HG02840 (cell line): ENCODE data around the gene CBFA2T2.

Experiments
- ATAC-seq: cut with Tn5 transposase; IDR thresholded peaks from one replicate; pipeline ENCODE4 v1.9.1; 2021; ENCODE audit warnings: mild to moderate bottlenecking, moderate library complexity, moderate number of reproducible peaks; ENCODE audit not compliant: unreplicated experiment, low FRiP score

The CBFA2T2 gene

GRCh38 chr20:33659341-33660034, 169.6 kb downstream of the CBFA2T2 start:
- ATAC-seq: no peak

DNA sequence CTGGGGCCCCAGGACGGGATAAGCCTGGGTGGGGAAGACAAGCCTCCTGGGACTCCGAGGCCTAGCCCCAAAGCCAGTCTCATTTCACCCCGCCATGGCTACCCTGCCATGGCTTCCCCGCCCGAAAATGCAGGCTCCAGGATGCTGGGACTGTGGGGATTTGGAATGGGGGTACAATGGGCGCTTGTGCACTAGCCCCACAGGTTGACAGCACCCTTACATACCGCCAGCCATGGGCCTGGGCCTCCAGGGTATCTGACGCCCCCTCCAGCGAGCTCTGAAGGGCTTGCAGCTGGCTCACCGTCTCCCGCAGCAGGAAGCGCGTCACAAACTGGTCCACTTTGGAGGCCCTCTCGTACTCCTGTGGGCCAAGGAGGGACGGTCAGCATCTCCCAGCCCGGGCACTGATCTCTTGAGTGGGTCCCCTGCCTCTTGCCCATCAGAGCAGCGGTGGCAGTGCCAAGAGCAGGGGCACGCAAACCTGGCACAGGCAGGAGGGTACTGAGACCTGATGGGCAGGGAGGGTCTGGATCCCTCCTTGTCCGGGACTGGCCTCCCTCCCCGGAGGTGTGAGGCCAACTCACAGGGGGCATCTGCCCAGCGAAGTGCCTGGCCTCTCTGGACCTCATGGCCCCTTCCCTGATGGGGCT, 170.3 kb downstream of the CBFA2T2 start:
- ATAC-seq: no peak

GRCh38 chr20:33660685-33661058, 170.8 kb downstream of the CBFA2T2 start:
- no peak for ATAC-seq

- no peak for ATAC-seq
These were observed 172.3 kb downstream of the CBFA2T2 start, which contains the start of gene C20orf144 for GRCh38 chr20:33662172-33662571. TSS of gene C20orf144 (plus strand) at chr20:33662327. CDS start at chr20:33662346, 19 bp downstream.

GRCh38 chr20:33663161-33664084, 173.5 kb downstream of the CBFA2T2 start:
- ATAC-seq: no peak

DNA sequence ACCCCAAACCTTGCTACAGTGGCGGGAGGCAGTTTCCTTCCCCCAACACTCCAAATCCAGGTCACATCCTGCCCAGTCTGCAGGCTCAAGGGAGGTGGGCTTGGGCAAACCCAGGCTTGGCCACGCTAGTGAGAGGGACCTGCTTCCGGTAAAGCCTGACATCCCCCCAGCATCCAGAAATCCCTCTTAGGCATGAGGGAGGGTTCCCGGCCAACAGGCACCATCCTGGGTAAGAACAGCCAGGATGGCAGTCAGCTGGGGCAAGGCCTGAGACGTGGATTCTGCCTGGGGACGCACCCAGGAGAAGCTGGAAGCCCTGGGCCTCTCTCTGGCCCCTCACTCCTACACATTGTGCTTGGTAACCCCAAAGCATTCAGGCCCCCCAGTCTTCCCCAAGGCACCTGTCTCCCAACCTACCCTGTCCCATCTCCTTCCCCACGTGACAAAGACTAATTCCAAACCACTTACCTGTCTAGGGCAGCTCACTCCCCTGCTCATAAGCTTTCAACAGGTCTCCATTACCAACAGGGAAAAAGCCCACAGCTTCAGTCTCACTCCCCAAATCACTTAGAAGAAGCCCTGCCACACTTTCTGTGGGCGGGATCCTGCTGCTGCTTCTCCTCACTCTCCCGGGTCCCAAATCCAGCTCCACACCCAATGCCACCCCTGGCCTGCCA, 174.3 kb downstream of the CBFA2T2 start:
- no peak for ATAC-seq

DNA sequence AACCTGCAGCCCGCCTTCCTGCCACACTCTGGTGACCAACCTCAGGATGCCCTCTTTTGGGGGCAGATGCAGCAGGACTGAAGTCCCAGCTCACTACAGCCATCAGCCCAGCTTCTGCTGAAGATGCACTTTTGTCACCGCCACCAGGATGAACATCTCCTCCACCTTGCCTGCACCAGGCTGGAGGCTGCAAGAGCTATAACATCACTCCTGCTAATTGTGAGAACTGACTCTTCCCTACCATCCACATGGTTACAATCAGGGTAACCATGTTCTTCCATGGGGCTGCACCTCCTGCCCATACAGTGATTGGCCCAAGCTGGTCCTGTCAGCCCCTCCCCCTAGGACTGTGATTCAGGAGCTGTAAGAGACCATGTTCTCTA, 174.9 kb downstream of the CBFA2T2 start:
- no peak for ATAC-seq

DNA sequence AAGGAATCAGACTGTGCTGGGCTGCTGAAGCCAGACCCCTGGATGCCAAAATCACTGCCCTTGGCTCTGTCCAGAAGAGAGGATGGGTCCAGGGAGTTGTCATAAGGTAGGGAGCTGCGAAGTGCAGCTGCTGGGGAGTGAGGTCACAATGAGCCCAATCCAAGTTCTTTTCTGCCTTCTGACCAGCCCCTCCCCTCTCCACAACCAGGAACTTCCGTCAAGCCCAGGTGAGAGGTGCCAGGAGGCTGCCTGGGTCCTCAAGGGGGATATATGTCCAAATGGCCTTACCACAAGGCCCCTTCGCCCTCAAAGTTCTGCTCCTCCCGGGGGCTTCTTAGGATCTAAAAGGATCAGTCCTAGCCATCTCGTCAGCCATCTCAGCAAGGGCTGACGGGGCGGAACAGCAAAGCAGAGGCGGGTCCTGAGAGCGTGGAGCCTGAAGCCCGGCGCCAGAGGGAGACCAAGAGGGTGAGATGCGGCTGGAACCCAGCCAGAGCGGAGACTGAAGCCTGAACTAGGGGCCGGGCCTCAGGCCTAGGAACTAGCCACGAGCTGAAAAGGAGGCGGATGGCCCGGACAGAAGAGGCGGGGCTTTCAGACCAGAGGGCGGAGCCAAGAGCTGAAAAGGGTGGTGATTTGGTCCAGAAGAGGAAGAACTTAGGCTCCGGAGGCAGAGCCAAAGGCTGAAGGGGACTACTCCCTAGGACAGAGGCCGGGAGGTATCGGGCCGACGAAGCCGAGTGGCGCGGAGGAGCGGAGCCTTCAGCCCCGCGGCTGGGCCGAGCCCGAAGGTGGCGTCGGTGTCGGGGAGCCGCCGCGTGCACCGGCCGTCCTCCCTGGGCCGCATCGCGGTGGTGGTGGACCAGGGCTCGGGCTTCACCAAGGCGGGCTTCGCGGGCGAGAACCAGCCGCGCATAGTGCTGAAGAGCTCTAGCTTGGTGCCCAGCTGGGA, 176.7 kb downstream of the CBFA2T2 start, which contains the start of gene ACTL10:
Gene ACTL10 (plus strand): TSS at position 651 of the 952 bp plus-strand sequence. CDS start 555 bp downstream, outside the sequence.
- ATAC-seq: peak; percentile 65

- peak; percentile 13 for ATAC-seq
These were observed 177.4 kb downstream of the CBFA2T2 start for GRCh38 chr20:33667245-33667675.

DNA sequence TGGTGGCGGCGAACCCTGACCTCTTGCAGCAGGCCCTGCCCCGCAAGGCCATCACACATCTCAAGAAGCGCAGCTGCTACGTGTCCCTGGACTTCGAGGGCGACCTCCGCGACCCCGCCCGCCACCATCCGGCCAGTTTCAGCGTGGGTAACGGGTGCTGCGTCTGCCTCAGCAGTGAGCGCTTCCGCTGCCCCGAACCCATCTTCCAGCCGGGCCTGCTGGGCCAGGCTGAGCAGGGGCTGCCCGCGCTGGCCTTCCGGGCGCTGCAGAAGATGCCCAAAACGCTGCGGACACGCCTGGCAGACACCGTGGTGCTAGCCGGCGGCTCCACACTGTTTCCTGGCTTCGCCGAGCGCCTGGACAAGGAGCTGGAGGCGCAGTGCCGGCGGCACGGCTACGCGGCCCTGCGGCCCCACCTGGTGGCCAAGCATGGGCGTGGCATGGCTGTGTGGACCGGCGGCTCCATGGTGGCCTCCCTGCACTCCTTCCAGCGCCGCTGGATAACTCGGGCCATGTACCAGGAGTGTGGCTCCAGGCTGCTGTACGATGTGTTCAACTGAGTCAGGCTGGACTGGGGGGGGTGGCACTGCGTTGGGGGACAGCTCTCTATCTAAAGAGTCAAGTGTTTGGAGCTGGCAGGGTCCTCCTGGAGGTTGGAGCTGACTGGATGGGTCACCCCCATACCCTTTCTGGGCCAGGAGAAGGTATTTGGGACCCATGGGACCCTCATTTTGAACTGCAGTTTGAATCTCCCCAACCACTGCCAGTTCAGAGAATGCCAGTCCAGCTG, 178.0 kb downstream of the CBFA2T2 start:
- peak; percentile 30 for ATAC-seq

GRCh38 chr20:33668466-33669155, 178.7 kb downstream of the CBFA2T2 start:
- no peak for ATAC-seq

- no peak for ATAC-seq
These were observed 179.3 kb downstream of the CBFA2T2 start for GRCh38 chr20:33669224-33669623.

DNA sequence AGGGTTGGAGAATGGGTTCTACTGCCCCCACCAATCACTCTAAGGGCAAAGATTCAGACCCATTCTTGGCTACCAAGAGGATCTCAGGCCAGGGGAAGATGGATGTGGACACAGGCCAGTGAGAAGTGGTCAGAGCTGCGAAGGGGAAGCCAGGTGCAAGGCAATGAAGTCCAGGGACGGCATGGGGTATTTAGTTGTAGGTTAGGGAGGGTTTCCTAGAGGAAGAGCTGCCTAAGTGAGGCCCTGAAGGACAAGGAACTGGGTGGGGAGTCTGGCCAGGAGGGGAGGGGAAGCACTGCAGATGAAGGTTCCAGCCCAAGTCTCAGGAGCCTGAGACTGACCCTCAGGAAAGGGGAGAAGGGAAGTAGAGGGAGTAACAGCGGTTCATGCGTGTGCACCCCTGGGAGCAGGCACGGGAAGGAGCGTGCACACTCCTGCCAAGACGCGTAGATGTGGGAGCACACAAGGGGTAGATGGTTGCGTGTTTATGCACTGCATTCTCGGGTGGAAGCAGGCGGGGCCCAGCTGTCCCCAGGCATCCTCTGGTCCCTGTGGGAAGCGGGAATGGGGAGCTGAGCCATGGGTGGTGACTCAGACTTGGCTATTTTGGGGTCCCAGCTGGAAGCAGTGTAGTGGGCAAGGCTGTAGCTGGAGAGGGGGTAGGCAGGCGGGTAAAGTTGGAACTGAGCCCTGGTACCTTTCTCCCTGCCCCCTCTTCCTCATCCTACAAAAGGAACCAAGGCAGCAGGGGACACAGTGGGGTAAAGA, 180.2 kb downstream of the CBFA2T2 start:
- no peak for ATAC-seq

- ATAC-seq: no peak
These were observed 181.0 kb downstream of the CBFA2T2 start for GRCh38 chr20:33670715-33671499.

DNA sequence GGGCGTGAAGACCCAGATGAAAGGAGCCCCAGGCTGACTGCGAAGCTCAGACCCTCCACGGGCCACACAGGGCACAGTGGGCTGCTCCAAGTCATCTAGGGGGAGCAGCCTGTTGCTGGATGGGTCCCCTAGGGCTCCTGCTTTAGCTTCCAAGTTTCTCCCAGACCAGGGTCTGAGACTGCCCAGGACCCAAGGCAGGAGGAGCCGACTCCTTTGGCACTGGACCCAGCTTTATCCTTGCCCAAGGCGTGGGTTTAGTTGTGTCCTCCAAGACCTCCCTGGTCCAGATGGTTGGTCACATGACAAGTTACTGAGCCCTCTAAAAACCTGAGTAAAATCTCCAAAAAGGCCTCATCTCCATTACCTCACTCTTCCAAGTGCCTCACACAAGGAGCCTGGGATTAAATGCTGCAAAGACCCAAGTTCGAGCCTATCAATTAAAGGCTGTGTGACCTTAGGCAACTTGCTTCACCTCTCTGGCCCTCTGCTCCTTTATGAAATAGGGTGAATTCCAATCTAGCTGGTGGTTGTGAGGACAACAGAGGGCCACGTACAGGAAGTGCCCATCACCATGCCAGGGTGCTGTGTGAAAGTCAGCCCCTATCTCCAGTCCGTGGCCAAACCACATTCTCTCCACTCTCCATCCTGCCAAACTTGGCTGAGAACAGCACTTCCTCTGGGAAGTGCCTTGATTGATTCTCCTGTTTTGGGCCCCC, 181.8 kb downstream of the CBFA2T2 start:
- no peak for ATAC-seq
